ENCODE data around the gene CSKMT. TPM values are rescaled to one million over a fixed set of nuclear protein-coding genes. Genes with fewer than 3 reads are reported as not detected.

The CSKMT gene
- total RNA-seq, 1 donor from 2014 or later: 21.3 TPM

DNA sequence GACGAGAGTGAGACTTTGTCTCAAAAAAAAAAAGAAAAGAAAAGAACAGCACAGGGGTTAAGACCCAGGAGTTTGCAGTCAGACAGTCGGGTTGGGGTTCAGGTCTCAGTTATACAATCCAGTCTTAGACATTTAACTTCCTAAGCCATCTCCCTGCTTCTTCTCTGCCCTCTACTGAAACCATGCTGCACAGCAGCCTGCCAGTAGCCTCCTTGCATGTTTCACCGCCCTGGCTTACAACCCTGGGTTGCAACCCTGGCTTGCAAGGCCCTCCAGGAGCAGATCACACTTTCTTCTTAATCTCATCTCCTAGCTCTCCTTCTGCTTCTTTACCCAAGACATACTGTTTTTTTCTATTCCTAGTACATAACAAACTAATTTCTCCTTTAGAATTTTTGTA, 37.4 kb upstream of the CSKMT start:
- Histone ChIP-seq H3K36me3 (ENCODE audit: control insufficient read depth, insufficient read depth, low read length) (peaks cover 50% of the 10 kb centered on the region), H3K4me3 (ENCODE audit: low read depth, low read length) (no peak overlapping the region)
- TF ChIP-seq, protein P1, sequence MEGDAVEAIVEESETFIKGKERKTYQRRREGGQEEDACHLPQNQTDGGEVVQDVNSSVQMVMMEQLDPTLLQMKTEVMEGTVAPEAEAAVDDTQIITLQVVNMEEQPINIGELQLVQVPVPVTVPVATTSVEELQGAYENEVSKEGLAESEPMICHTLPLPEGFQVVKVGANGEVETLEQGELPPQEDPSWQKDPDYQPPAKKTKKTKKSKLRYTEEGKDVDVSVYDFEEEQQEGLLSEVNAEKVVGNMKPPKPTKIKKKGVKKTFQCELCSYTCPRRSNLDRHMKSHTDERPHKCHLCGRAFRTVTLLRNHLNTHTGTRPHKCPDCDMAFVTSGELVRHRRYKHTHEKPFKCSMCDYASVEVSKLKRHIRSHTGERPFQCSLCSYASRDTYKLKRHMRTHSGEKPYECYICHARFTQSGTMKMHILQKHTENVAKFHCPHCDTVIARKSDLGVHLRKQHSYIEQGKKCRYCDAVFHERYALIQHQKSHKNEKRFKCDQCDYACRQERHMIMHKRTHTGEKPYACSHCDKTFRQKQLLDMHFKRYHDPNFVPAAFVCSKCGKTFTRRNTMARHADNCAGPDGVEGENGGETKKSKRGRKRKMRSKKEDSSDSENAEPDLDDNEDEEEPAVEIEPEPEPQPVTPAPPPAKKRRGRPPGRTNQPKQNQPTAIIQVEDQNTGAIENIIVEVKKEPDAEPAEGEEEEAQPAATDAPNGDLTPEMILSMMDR (IDR thresholded peaks at IDR 0.05; ENCODE audit: insufficient read depth, low read length, severe bottlenecking): peak; percentile 26

DNA sequence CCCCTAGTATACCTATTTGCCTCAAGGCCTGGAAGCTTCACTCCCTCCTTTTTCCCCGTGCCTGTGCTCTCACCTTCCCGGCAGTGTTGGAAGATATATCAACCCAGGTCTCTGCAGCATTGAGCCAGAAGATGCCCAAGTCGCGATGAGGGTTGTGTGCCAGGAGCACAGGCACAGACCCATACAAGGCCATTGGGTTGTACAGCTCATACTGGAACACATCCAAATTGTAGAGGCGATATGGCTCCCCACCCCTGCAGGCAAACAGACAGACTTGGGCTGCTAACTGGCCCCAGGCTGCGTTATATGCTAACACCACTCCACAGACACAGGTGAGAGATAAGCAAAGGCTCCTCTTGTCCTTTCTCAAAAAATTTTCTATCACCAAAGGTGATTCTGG, 32.6 kb upstream of the CSKMT start:
- FAIRE-seq (peak; percentile 28), DNase-seq (ENCODE audit: low read depth) (no peak)
- H3K27me3 ChIP-seq (ENCODE audit: control insufficient read depth, insufficient read depth, low read length): no peaks in the 10 kb centered on the region
- peaks cover 56% of the 10 kb centered on the region for H3K36me3 ChIP-seq (ENCODE audit: control insufficient read depth, insufficient read depth, low read length)
- TF ChIP-seq, protein P1 (IDR thresholded peaks at IDR 0.05; ENCODE audit: insufficient read depth, low read length, severe bottlenecking): no peak
- no peak overlapping the region for H3K4me3 ChIP-seq (ENCODE audit: low read depth, low read length)

More for the DNA sequence above, 37.4 kb upstream of the CSKMT start:
- DNase-seq (ENCODE audit: low read depth) (no peak), FAIRE-seq (no peak)
- no peaks in the 10 kb centered on the region for H3K27me3 ChIP-seq (ENCODE audit: control insufficient read depth, insufficient read depth, low read length)

DNA sequence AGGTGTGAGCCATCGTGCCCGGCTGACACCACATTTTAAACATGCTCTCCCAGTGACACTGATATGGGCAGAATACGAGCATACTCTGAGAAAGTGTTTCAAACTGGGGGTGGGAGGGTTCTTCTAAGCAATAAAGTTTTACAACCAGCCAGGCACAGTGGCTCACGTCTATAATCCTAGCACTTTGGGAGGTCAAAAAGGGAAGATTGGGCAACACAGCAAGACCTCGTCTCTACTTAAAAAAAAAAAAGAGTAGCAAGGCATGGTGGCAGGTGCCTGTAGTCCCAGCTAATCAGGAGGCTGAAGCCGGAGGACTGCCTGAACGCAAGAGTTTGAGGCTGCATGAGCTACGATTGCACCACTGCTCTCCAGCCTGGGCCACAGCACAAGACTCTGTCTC, 20.9 kb upstream of the CSKMT start:
- H3K4me3 ChIP-seq (ENCODE audit: low read depth, low read length): no peak overlapping the region
- DNase-seq (ENCODE audit: low read depth) (no peak), FAIRE-seq (no peak)
- H3K36me3 ChIP-seq (ENCODE audit: control insufficient read depth, insufficient read depth, low read length): peaks cover 19% of the 10 kb centered on the region
- TF ChIP-seq, protein P1 (IDR thresholded peaks at IDR 0.05; ENCODE audit: insufficient read depth, low read length, severe bottlenecking): no peak
- H3K27me3 ChIP-seq (ENCODE audit: control insufficient read depth, insufficient read depth, low read length): no peaks in the 10 kb centered on the region

DNA sequence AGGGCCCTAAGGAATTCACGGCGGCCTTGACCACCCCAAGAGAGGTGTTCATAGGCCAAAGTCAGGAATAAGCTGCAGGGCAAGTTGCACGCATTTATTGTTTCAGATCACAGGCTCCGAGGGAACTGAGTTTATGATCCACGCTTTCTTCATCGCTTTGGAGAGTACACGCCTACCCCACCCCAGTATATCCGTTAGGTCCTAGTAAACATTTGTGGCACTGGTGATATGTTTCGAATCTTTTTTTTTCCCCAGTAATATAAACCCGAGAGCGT, 19.5 kb upstream of the CSKMT start:
- DNase-seq (ENCODE audit: low read depth): no peak

DNA sequence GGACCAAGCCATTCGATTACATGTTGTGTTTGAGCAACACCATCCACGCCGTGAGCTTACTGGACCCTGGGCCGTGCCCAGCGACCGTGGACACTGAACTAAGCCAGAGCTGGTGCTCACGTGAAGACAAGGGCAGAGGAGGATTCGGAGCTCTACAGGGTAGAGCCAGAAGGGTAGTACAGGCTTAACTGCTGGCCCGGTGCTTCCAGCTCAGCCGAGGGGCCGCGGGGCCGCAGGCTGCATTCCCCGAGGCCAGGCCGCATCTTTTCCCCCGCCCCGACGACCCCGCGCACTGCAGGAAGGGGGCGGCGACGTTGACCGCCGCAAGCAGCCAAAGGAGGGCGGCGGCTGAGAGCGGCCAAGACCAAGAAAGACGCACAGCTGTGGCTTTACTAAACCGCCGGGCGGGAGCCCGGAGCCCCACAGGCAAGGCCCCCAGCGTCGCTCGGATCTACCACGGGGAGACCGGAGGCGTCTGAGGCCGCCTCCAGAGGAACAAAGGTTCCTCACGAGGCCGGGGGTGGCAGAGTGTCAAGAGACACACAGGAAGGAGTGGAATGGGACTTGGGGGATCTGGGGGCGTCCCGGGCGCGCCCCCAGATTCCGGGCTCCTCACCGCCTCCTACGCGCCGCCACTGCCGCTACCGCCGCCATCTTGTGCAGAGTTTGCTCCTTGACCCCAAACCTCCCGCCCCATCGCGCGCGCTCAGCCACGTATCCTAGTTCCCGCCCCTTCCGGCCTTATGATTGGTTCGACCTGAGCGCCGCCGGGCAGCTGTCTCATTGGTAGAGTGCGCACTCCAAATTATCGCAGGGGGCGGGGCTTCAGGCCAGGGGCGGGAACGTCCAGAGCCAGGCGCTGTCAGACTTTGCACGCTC, 18.9 kb upstream of the CSKMT start, which contains the start of gene GANAB:
Gene GANAB, minus strand, starts transcription at position 668 of the 879 bp plus-strand sequence. Its CDS starts 14 bp downstream, at position 654.
- Histone ChIP-seq H3K27me3 (ENCODE audit: control insufficient read depth, insufficient read depth, low read length) (no peaks in the 10 kb centered on the region), H3K36me3 (ENCODE audit: control insufficient read depth, insufficient read depth, low read length) (peaks cover 18% of the 10 kb centered on the region), H3K4me3 (ENCODE audit: low read depth, low read length) (peak within 1 kb of the TSS; percentile 89)
- DNase-seq (ENCODE audit: low read depth) (peak; percentile 87), FAIRE-seq (no peak)
- TF ChIP-seq, protein P1 (IDR thresholded peaks at IDR 0.05; ENCODE audit: insufficient read depth, low read length, severe bottlenecking): no peak

More for the DNA sequence above, 19.5 kb upstream of the CSKMT start:
- peak overlapping the region; percentile 89 for H3K4me3 ChIP-seq (ENCODE audit: low read depth, low read length)
- H3K27me3 ChIP-seq (ENCODE audit: control insufficient read depth, insufficient read depth, low read length): no peaks in the 10 kb centered on the region
- TF ChIP-seq, protein P1 (IDR thresholded peaks at IDR 0.05; ENCODE audit: insufficient read depth, low read length, severe bottlenecking): no peak
- peaks cover 18% of the 10 kb centered on the region for H3K36me3 ChIP-seq (ENCODE audit: control insufficient read depth, insufficient read depth, low read length)
- FAIRE-seq: no peak

Data from bronchial epithelial cell (primary cell).